Cardiac fibroblast (primary cell): ENCODE results near the gene PZP.
"Not testable (repeated sequence)": the region's sequence is repeated elsewhere in the genome, so short reads cannot be mapped to it uniquely, and the experiment has no call there.

ENCODE experiments used
- DNase-seq, 2 donors: peaks; one replicate each; pipeline versions ENCODE4 v3.0.0 to v3.0.0-alpha.2; 2010; ENCODE audit warnings: low read depth in 2 of 2
- H3K4me3 ChIP-seq, 2 donors: replicated peaks in 1 of 2; 1 replicate in 1 of 2; 2 replicates in 1 of 2; pipeline ENCODE4 v1.5.1; 2011; ENCODE audit warnings: low read depth in 2 of 2, low read length in 2 of 2, mild to moderate bottlenecking in 2 of 2, moderate library complexity in 1 of 2
- CTCF ChIP-seq: IDR thresholded peaks from one replicate; pipeline ENCODE4 v1.5.1; 2011; ENCODE audit warnings: low read depth, mild to moderate bottlenecking, low read length, inconsistent platforms

Gene PZP

DNA sequence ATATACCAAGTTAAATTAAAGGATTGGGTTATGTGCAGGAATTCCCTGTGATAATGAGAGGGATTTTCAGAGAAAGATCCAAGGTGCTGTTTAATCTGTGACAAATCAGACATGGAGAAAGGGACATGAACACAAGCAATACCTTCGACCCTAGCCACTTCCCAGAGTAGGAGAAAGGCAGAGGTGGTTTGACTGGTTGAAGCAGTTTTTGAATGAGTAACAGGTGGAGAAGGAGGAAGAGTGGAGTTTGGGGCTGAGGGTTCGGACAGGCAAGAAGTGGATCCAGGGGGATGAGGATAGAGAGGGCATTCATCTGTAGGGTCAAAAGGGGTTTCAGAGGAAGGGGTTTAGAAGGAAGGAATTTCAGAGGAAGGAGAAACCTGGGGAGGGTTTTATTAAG lies 65.1 kb downstream of the PZP start:
- no peak for DNase-seq
- TF ChIP-seq CTCF: no peak
- H3K4me3 ChIP-seq: no peak overlapping the region

- DNase-seq, H3K4me3 ChIP-seq: not testable (repeated sequence)
Measured at GRCh38 chr12:9139588-9140290, 68.5 kb downstream of the PZP start.

GRCh38 chr12:9135903-9136310 lies 72.3 kb downstream of the PZP start:
- no peak for DNase-seq
- no peak for TF ChIP-seq CTCF
- H3K4me3 ChIP-seq: no peak overlapping the region

- TF ChIP-seq CTCF: no peak
- no peak overlapping the region for H3K4me3 ChIP-seq
- peak in 1 of 2 donors; percentile 3 for DNase-seq
Measured at GRCh38 chr12:9134981-9135628, 73.1 kb downstream of the PZP start.

DNA sequence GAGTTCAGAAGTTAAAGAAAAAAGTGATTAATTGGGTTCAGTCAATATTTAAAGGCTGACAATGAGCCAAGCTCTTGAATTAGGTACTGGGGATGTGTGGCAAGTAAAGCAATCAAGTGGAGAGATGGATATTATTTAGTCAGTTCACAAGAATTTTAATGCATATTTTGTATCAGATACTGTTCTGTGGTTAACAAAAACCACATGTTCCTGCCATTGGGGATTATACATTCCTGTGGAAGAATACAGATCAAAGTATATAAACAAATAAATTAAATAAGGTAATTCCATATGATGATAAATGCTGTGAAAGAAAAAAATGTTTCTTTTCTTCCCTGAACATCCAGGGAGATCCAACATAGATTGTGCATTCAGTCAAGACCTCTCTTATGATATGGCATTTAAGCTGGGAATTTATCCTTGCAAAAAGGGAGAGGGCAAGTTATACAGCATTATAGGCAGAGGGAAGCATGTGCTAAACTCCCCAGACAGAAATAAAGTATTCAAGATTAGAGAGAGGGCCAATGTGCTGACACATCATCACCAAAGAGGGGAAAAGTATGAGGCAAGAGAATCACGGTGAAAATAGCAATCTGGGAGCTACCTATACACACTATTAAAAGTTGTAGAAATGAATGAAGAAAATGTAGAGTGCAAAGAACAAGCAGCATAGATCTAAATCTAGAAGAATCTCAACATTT lies 74.8 kb downstream of the PZP start:
- TF ChIP-seq CTCF: no peak
- H3K4me3 ChIP-seq: no peak overlapping the region
- no peak for DNase-seq

DNA sequence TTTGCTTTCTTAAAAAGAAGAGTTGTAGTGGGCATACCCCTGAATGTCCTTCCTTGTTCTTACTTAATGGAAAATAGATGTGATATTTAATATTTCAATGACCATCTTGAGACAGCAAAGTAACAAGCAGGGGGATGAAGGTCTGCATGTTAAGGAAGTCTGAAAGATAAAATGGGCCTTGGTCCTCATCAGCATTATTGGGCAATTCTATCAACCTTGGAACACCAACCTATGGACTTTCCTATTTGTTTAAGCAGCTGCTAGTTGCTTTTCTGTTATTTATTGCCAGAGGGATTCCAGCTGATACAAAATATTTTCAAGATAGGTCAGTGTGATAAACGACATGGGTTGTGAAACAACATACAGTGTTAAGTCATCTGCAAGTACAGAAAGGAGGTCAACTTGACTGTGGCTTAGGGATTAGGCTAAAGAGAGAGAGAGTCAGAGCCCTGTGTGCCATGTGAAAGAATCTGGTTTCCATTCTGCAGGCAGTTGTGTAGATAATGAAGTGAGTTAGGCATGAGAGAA lies 76.1 kb downstream of the PZP start:
- DNase-seq: peak in 1 of 2 donors; percentile 4
- no peak for TF ChIP-seq CTCF
- H3K4me3 ChIP-seq: no peak overlapping the region

DNA sequence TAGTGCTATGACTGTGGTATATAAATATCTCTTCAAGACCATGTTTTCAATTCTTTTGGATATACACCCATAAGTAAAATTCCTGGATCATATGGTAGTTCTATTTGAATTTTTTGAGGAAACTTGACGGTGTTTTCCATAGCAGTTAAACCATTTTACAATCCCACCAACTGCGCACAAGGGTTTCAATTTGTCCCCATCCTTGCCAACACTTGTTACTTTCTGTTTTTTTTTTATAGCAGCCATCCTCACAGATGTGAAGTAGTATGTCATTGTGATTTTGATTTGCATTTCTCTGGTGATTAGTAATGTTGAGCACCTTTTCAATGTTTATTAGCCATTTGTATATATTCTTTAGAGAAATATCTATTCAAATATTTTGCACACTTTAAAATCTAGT lies 78.0 kb downstream of the PZP start:
- no peak for TF ChIP-seq CTCF
- no peak overlapping the region for H3K4me3 ChIP-seq
- no peak for DNase-seq
